ENCODE data around the gene GYS2. TPM values are rescaled to one million over a fixed set of nuclear protein-coding genes. Genes with fewer than 3 reads are reported as not detected.
"Not testable (repeated sequence)": the region's sequence is repeated elsewhere in the genome, so short reads cannot be mapped to it uniquely, and the experiment has no call there.

Gene GYS2
- polyA plus RNA-seq (2012; ENCODE audit: insufficient read depth, insufficient read length) = not detected

DNA sequence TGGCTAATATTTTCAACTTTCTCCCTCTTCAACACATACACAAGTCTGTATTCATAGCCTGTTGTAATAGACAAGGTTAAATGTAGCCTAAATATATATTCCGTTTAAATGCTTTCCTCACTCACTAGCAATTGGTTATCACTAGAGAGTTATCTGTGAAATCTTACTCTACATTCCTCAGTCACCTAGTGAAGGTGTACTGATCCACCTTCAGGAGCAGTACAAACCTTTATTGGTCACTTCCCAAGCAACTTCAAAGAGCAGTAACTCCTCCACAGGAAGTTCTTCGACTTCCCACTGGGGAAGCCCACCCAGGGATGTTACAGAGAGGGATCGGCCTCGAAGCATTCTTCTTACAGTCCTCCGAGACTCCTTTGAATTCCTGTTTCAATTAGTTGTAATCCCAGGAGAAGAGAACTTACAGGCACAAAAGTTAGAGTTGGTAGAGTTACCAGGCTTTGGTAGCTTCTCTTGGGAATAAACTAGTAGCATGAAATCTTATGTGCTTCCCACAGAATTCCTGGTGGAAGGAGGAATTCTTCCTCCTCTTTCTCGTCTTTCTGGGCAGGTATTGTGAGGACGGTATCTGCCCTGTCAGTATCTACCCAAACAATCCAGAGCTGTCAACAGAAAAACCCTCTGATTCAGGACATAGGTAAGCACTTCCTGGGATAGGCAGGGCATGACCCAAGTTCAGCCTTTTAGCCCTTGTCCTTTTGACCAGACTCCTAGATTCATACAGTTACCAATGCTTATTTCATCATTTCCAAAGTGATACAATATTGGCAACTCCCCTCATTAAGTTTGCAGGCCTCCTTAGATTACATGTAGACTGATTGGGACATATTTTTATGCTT lies at the start of gene GYS2:
GYS2 (minus strand) TSS at position 603 of the 857 bp plus-strand sequence; CDS start at position 348, 255 bp downstream.
- DNase-seq (ENCODE audit: low read depth, low spot score) = no peak
- H3K4me3 ChIP-seq (ENCODE audit: low read length) = no peak within 1 kb of the TSS

DNA sequence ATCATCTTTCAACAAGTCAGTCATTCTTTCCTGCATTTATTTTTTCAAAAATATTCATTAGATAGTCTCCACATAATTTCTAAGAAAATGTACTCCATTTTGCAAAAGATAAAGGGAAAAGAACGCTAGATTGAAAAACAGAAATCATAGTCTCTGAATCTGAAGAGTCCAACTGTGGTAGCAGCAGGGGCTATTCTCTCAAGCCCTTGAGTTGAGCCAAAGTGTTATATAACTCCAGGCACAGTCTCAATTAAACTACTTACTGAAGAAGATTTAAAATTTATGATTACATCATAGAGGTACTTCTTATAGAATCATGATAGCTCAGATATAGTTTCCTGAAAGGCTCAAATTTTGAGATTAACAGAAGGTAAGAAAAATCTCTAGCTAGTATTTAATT lies 47.2 kb upstream of the GYS2 start:
- no peak overlapping the region for H3K4me3 ChIP-seq (ENCODE audit: low read length)
- DNase-seq (ENCODE audit: low read depth, low spot score) = no peak

DNA sequence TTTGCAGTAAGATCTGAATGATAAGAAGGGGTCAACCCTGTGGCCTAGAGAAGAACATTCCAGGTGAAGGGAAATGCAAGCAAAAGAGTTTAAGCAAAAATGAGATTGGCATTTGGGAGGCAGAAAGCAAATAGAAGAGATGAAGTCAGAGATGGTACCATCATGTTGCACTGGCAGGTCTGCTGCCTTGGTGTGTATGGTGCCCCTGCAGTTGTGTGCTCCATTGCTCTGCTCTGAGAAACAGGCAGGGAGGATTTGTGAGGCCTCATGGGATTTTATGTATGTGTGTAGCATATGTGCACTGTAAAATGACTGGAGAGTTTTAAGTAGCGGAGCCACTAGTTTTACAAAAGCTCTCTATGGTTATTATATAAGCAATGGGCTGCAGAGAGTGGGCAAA lies 46.4 kb upstream of the GYS2 start:
- no peak overlapping the region for H3K4me3 ChIP-seq (ENCODE audit: low read length)
- DNase-seq (ENCODE audit: low read depth, low spot score) = no peak

DNA sequence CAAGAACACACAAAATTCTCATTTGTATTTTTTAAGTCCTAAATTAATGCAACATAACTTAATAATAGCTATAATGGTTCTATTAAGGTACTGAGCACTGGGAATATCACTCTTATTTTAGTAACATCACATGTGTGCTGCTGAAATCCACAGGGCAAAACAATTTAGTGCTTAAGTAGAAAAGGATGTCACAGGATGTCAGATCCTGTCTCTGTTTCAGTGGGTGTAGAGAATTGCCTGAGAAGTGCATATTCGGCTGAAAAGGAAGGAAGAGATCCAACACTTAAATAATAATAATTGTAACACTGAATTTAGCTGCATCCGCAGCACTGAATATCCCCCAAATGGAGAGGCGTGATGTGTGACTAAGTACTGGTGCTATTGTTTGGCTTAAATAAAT lies 44.4 kb upstream of the GYS2 start:
- DNase-seq (ENCODE audit: low read depth, low spot score) = no peak

DNA sequence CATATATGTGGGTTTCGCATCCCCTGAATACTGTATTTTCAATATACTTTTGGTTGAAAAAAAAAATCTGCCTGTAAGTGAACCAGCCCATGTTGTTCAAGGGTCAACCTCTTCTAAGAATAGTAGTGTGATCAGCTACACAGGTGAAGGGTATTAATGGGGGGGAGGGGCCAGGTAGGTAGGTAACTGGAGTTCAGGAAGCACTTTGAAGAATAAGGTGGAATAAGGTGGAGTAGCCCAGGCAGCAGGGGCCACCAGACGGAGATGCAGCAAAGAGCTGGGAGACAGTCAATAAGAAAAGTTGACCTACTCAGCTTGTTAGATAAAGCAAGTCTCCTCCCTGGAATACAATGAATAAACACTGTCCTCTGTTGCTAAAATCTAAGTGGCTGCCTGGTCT lies 43.7 kb upstream of the GYS2 start:
- no peak for DNase-seq (ENCODE audit: low read depth, low spot score)
- H3K4me3 ChIP-seq (ENCODE audit: low read length) = no peak overlapping the region

More for the DNA sequence above, 44.4 kb upstream of the GYS2 start:
- H3K4me3 ChIP-seq (ENCODE audit: low read length) = no peak overlapping the region

DNA sequence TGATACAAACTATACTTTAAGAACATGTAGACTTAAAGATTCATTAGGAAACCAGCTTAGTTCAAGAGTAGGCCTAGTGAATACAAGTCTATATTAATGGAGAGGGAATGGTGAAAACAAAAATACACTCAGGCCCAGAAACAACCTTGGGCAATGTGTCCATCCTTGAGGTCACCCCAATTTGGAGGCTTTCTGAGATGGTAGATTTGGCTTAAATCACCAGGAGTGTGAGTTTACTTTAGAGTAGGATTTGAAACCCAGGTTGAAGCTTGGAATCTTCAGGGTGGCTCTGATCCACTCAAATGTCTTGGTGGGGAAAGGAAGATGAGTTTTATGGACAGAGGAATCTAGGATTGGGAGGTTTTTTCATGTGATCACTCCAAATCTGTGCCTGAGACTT lies 42.5 kb upstream of the GYS2 start:
- H3K4me3 ChIP-seq (ENCODE audit: low read length) = no peak overlapping the region
- DNase-seq (ENCODE audit: low read depth, low spot score) = no peak

DNA sequence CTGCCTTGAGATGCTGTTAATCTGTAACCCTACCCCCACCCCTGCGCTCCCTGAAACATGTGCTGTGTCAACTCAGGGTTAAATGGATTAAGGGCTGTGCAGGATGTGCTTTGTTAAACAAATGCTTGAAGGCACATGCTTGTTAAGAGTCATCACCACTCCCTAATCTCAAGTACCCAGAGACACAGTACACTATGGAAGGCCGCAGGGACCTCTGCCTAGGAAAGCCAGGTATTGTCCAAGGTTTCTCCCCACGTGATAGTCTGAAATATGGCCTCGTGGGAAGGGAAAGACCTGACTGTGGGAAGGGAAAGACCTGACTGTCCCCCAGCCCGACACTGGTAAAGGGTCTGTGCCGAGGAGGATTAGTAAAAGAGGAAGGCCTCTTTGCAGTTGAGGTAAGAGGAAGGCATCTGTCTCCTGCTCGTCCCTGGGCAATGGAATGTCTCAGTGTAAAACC lies 40.4 kb upstream of the GYS2 start:
- not testable (repeated sequence) for DNase-seq (ENCODE audit: low read depth, low spot score); H3K4me3 ChIP-seq (ENCODE audit: low read length)

DNA sequence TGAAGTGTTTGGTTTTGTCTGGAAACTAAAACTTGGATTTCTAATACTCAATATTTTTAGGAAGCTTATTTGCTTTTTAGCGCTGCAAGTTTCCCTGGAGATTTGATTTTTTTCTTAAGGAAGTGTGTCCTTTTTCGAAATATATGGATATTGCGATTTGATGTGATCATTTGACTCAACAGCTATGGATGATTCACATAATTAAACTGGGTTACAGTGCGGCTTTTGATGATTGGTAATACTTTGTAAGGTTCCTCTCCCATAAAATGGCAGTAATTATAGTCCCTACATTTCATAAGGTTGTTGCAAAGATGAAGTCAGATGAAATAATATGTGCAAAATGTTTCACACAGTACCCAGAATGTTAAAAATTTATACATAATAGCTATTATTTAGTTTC lies 39.9 kb upstream of the GYS2 start:
- DNase-seq (ENCODE audit: low read depth, low spot score) = no peak
- no peak overlapping the region for H3K4me3 ChIP-seq (ENCODE audit: low read length)

DNA sequence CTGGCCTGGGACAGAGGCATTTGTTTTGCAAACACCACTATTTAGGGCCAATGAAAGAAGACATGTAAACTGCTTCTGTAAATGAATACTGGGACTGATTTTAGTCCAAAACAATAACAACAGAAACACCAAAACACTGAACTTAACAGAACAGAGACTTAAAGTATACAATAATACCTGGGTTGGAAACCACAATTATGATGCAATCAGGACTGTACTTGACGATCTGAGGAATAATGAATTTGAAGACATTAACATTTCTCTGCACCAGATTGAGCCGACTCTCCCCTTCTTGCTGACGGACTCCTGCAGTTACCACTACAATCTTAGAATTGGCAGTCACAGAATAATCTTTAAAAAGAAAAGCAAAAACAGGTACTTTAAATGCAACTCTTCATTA lies 39.1 kb upstream of the GYS2 start:
- no peak overlapping the region for H3K4me3 ChIP-seq (ENCODE audit: low read length)
- DNase-seq (ENCODE audit: low read depth, low spot score) = no peak

DNA sequence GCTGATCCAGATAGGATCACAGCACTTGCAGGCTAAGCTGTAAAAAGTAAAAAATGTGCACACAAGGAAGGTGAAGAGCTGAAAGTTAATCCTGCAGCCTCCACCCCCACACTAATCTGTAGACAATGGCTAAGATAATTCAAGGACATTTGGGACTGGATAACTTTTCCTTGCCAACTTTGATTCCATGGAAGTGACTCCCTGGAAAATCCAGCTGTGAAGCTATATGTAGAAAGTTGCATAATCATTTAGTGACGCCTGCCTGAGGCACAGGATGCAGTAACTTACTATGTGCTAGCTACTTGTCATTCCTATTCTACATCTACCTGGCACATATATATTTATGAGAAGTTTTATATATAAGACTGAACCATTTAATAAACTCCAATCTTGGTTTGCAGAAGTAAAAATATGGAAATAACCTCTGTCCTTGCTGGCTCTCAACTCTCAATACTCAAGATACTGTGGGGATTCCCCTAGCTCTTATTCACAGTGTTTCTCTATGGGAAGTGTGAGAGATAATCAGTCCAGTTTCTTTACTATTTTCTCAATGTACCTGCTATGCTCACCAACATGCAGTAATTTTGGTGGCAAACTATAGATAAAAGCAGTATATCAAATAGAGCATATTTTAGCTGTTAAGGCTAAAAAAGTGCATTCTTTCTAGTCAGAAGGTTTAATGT lies 38.2 kb upstream of the GYS2 start:
- DNase-seq (ENCODE audit: low read depth, low spot score) = no peak
- no peak overlapping the region for H3K4me3 ChIP-seq (ENCODE audit: low read length)

DNA sequence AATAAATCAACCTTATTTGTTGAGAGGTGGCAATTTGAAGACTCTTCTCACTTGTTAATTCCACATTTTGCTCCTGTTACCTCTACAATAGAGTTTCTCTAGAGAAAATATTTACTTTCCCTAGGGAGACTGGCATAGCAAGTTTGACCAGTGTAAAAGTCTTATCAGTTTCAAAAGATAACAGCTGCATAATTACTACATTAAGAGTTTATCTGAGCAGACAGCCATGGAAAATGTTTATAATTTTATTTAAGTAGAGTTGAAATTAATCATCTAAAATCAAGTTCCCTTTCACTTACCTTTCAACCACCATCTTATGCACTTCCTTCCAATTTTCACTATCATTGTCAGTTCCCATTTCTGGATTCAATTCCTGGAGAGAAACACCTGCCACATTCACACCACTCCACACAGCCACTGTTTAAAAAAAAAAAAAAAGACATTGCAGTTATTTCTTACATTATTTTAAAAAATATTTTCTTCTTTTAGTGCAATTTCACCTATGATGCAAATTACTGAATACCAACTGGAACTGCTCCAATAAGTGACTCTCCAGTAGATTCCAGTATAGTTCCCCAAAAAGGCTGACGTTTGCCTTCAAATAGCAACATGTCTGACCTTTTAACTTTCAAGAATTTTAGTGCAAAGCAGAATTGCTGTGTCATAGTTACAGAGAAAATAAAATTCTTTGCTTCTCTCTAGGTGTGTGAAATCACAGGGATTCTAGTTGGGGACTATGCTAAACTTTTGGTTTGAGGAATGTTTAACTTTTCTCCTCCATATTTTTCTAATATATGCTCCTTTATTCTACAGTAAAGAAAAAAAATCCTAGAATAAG lies 33.6 kb upstream of the GYS2 start:
- no peak for DNase-seq (ENCODE audit: low read depth, low spot score)
- H3K4me3 ChIP-seq (ENCODE audit: low read length) = no peak overlapping the region

DNA sequence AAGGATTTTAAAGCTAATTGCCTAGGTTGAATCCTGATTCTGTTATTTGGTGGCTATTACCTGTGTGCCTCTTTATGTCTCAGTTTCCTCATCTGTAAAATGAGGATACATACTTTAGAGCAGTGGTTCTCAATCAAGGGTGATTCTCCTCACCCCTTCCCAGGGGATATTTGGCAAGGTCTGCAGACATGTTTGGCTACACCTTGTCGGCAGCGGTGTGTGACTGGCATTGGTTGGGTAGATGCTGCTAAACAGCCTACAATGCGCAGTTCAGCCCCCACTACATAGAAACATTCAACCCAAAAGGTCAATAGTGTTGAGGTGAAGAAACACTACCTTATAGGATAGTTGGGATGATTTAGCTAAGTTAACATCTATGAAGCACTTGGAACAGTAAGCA lies 29.6 kb upstream of the GYS2 start:
- DNase-seq (ENCODE audit: low read depth, low spot score) = no peak
- no peak overlapping the region for H3K4me3 ChIP-seq (ENCODE audit: low read length)

DNA sequence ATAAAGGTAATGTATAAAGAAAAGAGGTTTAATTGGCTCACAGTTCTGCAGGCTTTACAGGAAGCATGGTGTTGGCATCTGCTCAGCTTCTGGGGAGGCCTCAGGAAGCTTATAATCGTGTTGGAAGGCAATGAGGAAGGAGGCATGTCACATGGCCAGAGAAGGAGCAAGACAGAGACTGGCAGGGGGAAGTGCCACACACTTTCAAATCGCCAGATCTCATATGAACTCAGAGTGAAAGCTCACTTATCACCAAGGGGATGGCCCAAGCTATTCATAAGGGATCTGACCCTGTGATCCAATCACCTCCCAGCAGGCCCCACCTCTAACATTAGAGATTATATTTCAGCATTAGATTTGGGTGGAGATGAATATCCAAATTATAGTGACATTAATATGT lies 26.7 kb upstream of the GYS2 start:
- no peak for DNase-seq (ENCODE audit: low read depth, low spot score)
- no peak overlapping the region for H3K4me3 ChIP-seq (ENCODE audit: low read length)

DNA sequence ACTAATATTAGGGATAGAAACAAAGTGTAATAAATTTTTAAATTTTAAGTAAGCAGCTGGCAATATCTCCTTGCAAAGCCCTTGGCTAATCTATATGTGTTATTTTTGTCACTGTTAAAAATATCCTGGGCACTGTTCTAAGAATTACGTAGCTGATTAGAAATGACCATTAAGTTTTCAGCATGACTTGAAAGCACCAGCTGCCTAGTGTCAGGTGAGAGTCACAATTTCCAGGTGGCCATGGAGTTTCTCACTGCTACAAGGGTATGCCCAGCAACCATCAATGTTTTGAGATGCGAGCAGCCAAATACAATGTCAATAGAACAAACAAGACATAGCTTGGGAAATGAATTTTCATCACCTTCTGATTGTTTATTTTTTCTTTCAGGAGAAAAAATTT lies 23.3 kb upstream of the GYS2 start:
- no peak for DNase-seq (ENCODE audit: low read depth, low spot score)
- no peak overlapping the region for H3K4me3 ChIP-seq (ENCODE audit: low read length)

DNA sequence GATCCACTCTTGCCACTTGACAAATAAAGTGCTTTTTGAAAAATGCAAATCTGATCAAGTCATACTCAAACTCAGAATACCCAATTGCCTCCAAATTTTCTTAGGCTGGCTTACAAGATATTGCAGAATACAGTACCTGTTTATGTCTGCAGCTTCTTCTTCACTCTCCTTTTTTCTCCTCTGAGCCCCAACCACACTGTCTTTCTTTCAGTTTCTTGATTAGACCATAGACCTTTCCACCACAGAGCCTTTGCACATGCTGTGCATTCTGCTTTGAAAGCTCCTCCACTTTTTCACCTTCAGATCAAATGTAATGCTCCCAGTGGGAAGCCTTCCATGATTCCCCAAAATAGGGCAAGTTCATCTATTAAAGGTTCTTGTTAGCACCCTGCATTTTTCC lies 13.9 kb upstream of the GYS2 start:
- H3K4me3 ChIP-seq (ENCODE audit: low read length) = no peak overlapping the region
- DNase-seq (ENCODE audit: low read depth, low spot score) = no peak

DNA sequence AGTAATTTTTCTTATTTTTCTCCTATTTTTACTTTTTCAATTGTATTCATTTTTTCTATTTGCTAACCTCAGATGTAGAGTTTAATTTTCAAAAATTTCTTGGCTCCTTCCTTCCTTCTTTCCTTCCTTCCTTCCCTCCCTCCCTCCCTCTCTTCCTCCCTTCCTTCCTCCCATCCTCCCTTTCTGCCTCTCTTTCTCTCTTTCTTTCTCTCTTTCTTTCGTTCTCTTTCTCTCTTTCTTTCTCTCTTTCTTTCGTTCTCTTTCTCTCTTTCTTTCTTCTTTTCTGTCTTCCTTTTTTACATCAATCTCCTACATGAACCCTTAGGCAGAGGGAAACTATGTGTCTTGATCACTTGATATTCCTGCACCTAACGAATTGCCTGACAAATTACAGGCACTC lies 12.4 kb upstream of the GYS2 start:
- DNase-seq (ENCODE audit: low read depth, low spot score) = no peak
- no peak overlapping the region for H3K4me3 ChIP-seq (ENCODE audit: low read length)

DNA sequence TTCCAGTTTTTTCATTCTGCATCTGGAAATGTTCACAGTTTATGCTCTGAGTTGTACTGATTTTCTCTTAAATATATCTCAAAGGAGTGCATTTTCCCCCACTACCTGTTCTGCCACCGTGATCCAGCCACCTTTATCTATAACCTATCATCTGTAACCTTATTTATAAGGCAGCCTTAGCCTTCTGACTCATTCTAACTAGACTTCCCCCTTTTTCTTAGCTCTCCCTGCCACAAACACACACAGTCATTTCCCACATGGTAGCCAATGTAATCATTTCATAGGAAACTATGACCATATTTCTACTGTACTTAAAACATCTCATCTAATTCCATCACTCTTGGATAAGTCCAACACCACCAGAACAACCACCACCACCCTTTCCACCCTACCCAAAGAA lies 10.8 kb upstream of the GYS2 start:
- no peak for DNase-seq (ENCODE audit: low read depth, low spot score)
- H3K4me3 ChIP-seq (ENCODE audit: low read length) = no peak overlapping the region

DNA sequence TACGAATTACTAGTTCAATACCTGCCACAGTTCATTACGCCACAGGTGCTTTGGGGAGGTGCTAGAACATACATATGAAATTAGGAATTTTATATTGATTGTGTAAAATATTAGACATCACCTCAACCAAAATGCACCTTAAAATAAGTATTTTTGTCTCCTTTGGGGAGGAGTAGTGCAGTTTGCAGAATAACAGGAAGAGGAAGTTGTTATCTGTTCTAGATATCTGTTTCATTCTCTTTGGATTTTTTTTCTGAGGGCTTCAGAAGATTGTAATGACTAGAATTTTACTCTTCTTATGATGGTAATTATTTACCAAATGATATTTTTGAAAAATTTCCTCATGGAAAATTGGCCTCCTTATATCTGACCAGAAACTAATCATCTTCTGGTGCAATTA lies 9.9 kb upstream of the GYS2 start:
- DNase-seq (ENCODE audit: low read depth, low spot score) = no peak
- H3K4me3 ChIP-seq (ENCODE audit: low read length) = no peak overlapping the region

DNA sequence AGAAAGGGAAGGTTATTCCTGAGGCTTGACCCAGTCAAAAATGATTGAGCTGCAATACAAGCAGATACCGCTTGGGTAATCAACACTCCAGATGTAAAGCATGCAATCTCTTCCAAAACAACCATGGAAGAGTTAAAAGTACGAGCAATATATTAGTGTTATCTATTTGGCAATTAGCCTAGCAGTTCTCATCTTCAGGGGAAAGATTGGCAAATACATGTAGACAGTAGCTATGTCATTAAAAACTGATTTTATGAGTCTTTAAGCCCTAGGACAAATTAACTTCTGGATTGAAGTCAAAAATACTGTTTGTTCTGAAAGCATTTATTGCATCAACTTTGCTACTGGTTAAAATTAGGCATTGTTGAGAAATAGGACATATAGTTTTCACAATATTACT lies 9.3 kb upstream of the GYS2 start:
- DNase-seq (ENCODE audit: low read depth, low spot score) = no peak
- H3K4me3 ChIP-seq (ENCODE audit: low read length) = no peak overlapping the region

DNA sequence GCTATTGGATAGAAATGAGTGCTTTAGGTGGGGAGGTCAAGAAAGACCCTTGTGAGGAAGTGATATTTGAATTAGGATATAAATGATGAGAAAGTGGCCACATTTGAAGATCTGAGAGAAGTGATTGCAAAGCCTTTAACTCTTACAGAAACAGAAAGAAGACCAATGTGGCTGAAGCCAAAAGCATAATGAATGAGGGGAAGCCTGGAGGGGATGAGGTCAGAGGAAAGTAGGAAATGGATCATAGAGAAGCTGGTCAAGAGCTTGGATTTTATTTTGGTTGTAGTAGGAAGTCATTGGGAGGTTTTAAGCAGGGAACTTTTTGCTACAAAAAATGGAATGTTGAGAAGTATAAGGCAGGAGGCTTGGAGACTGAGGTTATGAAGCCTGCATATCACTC lies 3.5 kb upstream of the GYS2 start:
- no peak for DNase-seq (ENCODE audit: low read depth, low spot score)
- no peak overlapping the region for H3K4me3 ChIP-seq (ENCODE audit: low read length)

Data from Jurkat, Clone E6-1 (cell line).